ENCODE measurements around the gene GPR37L1.
"Not testable (repeated sequence)": the region's sequence is repeated elsewhere in the genome, so short reads cannot be mapped to it uniquely, and the experiment has no call there.

Gene GPR37L1

DNA sequence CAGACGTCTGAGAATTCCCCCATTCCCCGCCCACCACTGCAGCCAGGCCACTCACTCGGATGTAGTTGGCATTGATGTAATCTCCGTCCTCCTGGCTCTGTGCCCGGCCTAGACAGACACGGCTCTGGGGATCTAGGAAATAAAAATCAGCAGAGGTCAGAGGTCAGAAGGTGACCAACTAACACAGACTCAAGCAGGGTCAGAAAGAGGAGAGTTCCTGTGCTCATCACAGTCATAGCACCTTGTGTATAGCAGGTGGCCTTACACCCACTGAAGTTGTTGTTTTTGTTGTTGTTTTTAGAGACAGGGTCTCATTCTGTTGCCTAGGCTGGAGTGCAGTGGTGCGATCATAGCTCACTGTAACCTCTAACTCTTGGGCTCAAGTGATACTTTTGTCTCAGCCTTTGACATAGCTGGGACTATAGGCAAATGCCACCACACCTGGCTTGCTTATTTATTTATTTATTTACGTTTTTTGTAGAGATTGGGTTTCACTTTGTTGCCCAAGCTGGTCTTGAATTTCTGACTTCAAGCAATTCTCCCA is 32.8 kb downstream of the GPR37L1 start:
- peak; percentile 52 for DNase-seq (ENCODE audit: low spot score)

DNA sequence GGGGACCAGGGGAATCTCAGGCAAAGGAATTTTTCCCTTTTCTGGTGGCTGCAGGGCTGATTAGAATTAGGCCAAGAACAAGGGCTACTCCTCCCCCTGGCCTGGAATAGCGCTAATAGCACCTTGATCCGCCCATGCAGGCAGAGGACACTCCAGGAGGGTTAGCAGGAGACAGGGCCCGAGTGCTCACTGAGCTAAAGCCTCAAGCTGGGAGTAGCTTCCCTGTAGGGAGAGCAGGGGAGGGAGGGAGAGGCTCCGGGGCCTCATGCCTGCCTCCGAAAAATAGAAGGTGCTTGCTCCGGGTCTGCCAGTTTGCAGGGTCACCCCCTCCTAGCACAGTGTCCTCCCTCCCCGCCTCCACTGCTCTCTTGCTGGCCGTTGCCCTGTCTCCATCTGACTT is 33.9 kb downstream of the GPR37L1 start:
- no peak for DNase-seq (ENCODE audit: low spot score)

DNA sequence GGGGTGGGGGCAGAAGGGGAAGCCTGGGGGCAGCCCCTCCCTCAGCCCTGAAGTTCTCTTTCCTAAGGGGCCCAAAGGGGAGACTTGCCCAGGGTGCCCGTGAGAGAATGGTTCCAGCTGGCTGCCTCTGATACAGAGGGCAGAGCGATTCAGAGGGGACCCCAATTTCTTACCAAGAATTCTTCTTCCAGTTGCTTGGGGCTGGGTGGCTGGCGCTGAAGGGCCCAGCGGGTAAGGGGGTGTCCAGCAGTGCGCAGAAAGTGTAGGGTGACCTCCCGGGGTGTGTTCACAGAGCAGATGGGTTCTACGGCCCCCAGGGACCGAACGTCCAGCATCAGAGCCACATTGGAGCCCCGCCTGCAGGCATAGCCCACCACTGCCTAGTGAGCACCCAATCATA is 35.2 kb downstream of the GPR37L1 start:
- DNase-seq (ENCODE audit: low spot score): no peak

DNA sequence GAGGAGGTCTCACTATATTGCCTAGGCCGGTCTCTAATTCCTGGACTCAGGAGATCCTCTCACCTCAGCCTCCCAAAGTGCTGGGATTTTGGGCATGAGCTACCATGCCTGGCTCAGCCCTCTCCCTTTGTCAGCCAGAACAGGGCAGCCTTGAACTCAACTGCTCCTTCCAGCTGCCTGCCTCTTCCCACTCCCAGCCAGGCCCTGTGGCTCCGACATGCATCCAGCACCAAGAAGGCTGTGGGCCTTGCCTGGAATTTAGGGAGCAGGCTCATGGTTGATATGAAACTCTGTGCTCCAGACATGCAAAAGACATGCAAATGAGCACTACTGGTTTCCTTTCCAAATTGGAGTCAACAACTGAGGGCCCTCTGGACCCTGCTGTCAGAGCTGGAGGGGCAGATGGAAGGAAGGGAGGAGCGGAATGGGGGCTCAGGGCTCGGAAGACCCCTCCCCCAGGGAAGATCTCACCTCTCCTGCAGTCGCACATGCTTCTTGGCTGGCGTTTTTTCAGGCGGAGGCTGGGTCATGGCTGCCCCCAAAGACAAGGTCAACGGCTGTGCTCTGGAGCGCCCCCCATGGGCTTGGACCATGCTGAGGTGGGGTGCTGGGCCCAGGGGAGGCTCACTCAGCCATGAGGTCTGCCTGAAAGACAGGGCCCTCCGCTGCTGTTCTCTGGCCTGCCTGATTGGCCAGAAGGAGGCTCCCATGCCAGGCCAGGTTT is 36.3 kb downstream of the GPR37L1 start:
- peak; percentile 40 for DNase-seq (ENCODE audit: low spot score)

DNA sequence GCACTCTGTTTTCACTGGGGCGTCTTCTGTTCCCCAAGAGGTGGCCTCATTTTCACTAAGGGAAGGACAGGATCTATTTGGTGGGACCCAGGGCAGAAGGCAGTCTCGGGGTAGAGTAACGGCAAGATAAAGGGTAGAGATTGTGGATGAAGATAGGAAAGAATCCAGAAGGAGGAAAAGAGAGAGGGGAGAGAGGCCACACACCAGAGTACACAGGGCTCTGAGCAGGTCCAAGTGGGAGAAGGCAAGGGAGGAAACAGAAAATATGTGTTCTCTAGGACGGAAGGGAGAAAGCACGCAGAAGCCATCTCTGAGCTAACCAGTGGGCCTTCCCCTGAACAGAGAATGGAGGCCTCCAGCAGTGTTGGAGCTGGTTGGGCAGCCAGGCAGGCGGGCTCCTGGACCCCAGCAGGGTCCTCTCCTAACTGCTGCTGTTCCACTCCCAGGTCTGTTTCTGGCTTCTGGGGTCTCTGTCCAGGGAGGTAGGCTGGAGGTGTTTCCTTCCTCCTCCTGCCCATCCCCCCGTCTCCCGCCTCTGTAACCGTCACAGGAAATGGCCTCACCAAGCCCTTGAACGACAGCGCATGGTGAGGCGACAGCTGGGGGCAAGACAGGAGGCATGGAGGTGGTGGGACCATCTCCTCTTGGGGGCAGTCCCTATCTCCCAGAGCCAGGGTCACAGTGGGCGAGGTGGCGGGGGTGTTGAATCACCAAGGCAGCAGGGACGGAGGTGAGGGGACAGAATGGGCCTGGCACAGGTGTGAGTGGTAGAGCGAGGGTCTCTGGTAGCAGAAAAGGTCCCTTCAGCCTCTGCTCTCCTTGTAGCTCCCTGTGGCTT is 37.0 kb downstream of the GPR37L1 start:
- peak; percentile 55 for DNase-seq (ENCODE audit: low spot score)

DNA sequence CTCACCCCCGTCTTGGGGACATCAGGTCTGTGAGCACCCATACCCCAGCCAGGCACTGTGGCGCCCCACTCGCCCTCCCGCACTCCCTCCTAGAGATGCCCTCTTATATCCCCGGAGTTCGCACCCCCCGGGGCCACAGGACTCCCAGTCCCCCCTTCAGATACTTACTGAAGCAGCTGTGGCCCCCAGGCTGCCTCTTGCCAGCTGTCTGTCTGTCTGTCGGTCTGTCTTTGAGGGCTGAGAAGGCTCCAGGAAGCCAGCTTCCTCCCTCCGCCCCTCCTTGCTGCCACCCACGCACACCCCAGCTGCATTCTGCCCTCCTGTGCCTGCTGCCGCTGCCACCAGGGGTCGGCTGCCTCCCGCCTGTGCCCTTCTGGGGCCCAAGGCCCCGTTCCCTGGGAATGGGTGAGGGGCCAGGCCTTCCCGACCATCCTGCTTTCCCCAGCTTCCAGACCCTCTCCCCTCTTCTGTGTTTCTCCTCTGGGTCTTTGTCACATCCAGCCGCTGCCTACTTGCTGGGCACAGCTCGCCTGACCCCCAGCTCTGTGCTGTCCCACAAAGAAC is 37.7 kb downstream of the GPR37L1 start, which contains the start of gene PTPN7:
PTPN7 (minus strand) TSS at position 226 of the 564 bp plus-strand sequence. CDS start 1,200 bp downstream, outside the sequence.
- peak; percentile 83 for DNase-seq (ENCODE audit: low spot score)

DNA sequence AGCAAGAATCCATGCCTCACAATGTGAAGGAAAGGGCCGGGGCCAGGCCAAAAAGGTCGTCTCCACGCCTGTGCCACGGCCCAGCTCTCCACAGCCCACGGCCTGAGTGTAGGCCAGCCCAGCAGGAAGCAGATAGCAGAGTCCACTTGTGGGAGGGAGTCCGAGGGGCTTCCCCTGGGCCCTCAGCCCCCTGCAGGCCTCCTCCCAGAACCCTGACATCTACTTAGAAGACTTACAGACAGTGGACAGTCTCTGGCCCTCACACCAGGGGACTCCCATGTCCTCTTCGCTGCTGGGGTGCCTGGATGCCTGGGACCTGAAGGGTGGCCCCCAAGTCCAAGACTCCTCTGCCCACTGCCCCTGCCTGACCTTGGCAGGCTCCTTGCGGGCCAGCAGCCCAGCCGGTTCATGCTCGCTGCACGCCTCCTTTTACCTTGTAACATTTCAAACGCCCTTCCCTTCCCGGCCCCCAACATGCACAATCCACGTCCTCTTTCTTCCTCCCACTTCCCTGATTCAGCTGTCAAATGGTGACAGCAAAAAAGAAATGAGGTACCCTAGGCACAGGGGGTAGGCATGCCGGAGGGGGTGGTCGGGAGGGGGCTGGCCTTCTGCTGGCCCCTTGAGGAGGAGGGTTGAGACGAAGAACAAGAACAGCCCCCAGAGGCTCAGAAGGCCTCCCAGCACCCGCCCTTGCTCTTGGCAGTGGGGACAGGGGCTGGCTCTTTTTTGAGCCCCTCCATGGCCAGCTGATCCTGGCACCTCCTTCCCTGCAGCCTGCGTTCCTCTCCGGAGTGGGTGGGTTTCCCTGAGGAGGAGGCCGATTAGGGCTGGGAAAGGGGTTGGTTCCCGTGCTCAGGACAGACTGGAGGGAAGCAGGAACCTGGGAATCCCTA is 38.7 kb downstream of the GPR37L1 start:
- no peak for DNase-seq (ENCODE audit: low spot score)

DNA sequence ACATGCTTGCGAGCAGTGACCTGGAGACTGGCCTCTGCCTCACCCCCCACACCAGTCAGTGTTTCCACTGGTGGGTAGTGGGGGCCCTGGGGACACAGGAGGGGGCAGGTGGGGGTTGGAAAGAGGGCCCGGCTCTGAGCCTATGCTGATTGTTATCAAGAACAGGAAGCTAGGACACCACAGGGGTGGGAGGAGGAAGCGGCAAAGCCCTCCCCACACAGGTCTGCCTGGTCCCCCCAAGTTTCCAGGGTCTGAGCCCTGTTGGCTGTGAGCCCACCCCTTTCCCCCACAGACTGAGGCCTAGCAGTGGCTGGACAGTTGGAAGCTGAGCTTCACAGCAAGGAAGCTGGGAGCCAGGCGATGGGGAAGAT is 39.3 kb downstream of the GPR37L1 start:
- no peak for DNase-seq (ENCODE audit: low spot score)

DNA sequence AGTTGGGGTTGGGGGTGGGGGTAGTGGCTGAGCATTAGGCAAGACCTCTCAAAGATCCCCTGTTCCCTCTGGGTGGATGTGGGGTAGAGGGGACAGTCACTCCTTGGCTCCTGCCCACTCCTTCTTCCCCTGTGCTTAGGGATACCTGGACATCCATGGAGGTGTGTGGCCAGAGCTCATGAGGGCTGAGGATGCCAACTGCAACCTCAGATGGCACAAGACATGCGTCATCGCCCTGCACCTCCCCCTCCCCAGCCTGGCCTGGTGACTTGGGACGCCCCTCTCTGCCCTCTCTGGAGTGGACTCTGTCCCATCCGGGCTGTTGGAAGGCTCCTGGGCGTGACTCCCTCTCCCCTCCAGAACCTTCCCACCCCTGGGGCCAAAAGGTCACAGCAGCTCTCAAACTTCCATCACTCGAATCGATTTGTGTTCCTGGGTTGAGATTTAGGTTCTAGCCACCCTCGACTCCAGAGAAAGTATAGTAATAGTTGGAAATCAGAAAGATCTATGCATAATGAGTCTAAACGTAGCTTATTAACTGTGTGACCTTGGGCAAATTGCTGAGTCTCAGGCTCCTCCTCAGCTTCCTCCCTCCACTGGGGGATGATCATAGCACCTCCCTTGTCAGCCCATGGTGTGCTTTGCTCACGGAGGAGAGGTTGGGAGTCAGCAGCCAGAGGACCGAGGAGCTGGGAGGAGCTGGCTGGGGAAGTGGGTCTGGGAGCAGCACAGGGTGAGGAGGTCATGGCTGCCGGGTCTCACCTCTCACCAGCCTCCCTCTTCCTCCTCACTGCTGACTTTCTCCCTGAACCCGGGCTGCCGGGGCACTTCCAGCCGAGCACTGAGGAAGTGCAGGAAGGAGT is 39.9 kb downstream of the GPR37L1 start:
- no peak for DNase-seq (ENCODE audit: low spot score)

DNA sequence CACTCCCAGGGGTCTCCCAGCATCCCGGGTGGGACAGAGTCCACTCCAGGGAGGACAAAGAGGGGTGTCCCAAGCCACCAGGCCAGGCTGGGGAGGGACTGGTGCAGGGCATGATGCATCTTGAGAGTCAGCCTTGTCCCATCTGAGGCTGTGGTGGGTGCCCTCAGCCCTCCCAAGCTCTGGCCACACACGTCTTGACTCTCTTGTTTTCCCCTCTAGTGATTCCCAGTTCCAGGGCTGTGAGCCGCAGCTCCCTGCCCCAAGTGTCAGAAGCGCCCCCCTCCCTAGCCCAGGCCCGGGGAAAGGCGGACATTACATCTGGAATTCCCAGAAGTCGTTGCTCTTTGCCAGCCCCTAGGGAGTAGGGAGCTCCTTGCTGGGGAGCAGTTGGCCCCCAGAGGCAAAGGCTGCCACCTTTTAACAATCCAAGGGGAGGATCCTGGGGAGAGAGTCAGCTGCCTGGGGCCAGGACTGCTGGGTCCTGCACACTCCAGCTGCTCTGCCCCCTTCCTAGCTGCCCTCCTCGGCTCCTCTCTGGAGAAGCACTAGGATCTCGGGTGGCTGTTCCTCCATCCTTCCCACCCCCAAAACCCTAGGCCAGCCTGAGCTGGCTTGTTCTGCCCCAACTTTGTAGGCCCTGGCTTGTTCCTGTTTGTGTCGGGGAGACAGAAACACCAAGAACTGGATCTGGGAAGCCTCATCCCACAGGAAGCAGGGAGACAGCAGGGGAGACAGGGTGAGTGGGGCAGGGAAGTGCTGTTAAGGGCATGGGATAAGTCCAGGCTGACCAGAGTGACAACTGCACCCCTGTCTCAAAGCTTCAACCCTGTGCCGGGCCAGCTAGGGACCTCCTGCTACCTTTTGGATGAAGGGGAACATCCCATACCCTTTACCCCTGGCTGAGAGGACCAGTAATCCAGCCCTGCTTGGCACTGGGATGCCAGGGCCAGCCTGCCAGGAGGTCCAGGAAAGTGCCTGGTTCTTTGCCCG is 40.9 kb downstream of the GPR37L1 start:
- DNase-seq (ENCODE audit: low spot score): no peak

DNA sequence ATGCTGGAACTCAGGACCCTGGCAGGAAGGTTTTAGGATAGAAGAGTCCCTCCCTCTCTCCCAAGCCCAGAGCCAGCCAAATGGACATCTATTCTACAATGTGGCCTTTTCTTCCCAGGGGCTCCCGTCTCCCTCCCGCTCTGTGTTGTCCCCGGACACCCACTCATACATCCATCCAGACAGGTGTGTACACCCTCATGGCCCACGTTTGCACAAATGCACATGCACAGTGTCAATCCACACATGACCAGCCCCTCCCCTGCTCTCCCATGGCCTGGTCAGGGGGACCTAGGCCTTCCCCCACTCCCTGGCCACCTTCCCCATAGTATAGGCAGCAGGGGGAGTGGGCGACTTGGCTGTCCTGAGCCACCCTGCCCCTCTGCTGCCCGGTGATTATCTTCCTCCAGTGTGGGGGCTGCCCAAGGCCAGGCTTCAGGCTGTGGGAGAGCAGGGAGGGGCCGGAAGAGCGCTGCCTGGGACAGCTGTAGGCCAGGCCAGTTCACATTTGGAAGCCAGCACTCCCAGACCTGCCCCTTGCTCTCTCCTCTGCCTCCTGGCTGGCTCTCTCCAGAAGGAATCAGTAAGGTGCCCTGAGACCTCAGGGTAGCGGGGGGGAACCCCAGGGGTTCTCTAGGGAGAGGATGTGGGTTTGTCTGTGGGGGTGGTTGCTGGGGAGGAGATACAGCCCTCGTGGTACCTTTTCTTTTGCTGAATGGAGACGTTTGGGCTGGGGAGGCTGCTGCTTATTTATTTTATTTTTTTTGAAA is 41.7 kb downstream of the GPR37L1 start:
- DNase-seq (ENCODE audit: low spot score): no peak

DNA sequence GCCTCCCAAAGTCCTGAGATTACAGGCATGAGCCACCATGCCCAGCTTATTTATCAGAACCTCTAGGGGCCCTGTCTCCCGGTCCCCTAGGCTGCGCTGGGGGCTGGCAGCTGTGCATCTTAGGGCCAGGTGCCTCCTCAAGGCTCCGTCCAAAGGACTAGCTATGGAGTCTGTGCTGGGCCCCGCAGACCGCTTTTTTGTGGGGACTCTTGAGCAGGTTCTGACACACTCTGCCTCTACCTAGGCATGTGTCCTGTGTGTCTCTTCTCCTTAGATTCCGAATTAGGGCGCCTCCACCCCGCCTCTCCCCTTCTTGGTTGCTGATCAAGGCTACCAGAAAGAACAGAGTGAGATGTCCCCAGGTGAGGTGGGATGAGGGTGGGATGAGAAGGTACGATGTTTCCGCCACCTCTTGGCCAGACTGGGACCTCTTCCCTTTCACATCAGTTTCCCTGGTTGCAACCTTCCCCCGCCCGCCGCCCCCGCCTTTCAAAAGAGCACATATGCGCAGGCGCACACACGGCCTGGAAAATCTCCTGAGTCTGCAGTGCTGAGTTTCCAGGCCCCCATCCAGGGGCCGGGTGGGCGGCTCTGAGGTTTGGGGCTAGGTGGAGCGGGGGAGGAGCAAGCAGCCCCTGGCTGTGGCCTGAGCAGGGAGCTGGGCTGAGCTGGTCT is 42.7 kb downstream of the GPR37L1 start:
- DNase-seq (ENCODE audit: low spot score): no peak

DNA sequence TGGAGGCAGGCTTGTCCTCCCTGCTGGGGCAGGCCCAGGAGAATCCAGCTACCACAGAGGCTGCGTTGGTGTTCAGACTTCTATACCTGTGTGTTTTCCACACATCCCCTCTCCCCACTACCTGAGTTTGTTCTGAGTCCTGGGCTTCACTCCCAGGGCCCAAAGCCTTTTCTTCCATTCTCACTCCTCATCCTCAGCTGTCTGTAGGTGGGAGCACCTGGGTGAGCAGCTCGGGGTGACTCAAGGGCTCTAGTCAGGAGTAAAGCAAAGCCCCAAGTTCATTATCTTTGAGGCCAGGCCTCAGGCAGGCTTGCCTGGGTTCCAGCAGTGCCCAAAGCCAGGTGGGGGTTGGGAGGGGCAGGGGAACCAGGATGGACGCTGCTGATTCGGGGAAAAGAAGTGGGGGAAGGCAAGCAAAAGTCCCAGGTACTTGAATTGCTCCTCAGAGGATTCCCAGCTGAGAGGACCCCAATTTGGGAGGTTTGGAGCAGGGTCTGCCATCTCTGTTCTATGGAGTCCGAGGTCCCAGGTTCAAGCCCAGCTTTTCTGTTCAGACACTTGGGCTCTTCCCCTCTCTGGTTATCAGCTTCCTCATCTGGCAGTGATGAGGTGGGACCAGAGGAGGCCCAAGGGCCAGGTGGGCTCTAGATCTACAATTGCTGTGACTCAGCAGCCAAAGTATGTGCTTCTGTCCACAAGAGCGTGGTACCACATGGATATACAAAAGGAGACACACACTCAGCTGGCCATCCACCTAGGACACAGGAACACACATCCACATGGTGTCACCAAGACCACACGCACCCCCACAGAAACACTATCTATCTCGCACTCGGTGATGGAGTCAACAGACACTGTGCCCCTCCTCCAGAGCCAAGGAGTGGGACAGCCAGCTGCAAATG is 43.5 kb downstream of the GPR37L1 start:
- DNase-seq (ENCODE audit: low spot score): no peak

DNA sequence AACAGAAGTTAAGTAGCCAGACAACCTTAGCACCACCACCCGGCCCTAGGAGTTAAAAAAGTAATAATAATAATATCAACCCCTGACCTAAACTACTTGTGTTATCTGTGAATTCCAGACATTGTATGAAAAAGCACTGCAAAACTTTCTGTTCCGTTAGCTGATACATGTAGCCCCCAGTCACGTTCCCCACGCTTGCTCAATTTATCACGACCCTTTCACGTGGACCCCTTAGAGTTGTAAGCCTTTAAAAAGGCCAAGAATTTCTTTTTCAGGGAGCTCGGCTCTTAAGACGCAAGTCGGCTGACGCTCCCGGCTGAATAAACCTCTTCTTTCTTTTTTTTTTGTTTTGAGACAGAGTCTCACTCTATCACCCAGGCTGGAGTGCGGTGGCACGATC is 44.3 kb downstream of the GPR37L1 start:
- DNase-seq (ENCODE audit: low spot score): not testable (repeated sequence)

DNA sequence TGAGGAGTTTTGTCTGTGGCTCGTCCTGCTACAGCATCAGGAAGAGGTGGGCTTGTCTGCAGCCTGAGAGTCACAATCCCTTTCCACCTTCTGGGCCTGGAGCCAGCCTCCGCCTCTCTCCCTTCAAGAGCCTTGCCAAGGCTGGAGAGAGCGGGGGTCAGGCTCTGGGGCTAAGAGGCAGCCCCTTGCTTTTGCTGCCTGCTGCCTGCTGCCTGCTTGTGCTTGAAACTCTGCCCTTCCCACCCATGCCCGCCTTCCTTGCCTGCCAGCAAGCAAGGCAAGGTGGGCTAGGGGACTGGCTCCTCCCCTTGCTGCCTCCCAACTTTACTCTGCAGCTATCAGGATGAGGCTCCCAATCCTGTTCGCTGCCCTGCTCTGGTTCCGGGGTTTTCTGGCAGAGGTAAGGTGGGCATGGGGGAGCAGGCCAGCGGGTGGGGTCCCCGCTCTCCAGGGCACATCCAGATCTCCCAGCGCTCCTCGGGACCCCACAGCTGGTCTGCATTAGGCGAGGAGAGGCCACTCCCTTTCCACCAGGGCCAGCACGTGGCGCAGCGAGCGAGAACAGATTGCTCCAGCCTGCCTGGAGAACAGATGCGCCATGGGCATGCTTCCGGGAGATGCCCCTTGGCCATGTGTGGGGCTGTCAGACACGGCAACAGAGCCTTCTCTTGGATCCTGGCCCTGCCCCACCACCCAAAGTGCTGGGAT is 45.1 kb downstream of the GPR37L1 start:
- no peak for DNase-seq (ENCODE audit: low spot score)

DNA sequence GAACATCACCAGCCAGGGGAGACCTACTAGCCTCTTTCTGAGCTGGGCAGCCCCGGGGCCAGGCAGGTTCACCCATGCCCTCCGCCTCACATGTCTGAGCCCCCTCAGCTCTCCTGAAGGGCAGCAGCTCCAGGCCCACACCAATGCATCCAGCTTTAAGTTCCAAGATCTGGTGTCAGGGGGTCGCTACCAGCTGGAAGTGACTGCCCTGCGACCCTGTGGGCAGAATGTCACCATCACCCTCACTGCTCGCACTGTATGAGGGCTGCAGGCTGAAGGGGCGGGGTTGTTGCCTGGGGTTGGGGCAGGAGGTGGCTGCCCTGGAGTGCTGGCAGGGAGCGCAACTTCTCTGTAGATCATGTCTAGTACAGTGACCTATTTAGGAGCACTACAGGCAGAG is 46.1 kb downstream of the GPR37L1 start:
- no peak for DNase-seq (ENCODE audit: low spot score)
